A549 (cell line): ENCODE data around the gene ZC3H18.

Source experiments
- BHLHE40 ChIP-seq: IDR thresholded peaks from 2 replicates; pipeline ENCODE4 v1.6.1; 2012; ENCODE audit warnings: low read depth, low read length, inconsistent platforms
- CTCF ChIP-seq: fragments of >200 bp; sonication (Bioruptor Twin); formaldehyde crosslinking; IDR thresholded peaks from 3 replicates; pipeline ENCODE4 v1.5.1; 2016
- EP300 ChIP-seq, 2 experiments: fragments of >200 bp; sonication (Bioruptor Twin); formaldehyde crosslinking; IDR thresholded peaks; 2 replicates in 1 of 2; 3 replicates in 1 of 2; pipeline ENCODE4 v1.6.1; 2016 to 2017
- POLR2A ChIP-seq: IDR thresholded peaks from 2 replicates; pipeline ENCODE4 v1.6.1; 2012; ENCODE audit warnings: mild to moderate bottlenecking, low read length
- RCOR1 ChIP-seq: fragments of 150-350 bp; IDR thresholded peaks from 2 replicates; pipeline ENCODE4 v1.6.1; 2014; ENCODE audit warnings: antibody characterized with exemption, low read length, low read depth
- REST ChIP-seq: fragments of 200-600 bp; sonication (generic); IDR thresholded peaks from 2 replicates; pipeline ENCODE4 v1.6.1; 2016; ENCODE audit warnings: antibody characterized with exemption, mild to moderate bottlenecking, moderate library complexity
- SREBF2 ChIP-seq: fragments of 450-650 bp; IDR thresholded peaks from 2 replicates; pipeline ENCODE4 v1.6.1; 2014; ENCODE audit warnings: mild to moderate bottlenecking, moderate library complexity
- USF2 ChIP-seq: fragments of 450-650 bp; IDR thresholded peaks from 2 replicates; pipeline ENCODE4 v1.6.1; 2014; ENCODE audit warnings: antibody characterized with exemption

- TF ChIP-seq EP300 (IDR thresholded peaks at IDR 0.05), result no peak
- TF ChIP-seq CTCF, result no peak
- no peak for TF ChIP-seq POLR2A
- TF ChIP-seq RCOR1, result no peak
- TF ChIP-seq SREBF2, result no peak
- TF ChIP-seq REST, result no peak
- no peak for TF ChIP-seq BHLHE40
- no peak for TF ChIP-seq USF2
Observed at GRCh38 chr16:88613911-88614817, 44.0 kb downstream of the ZC3H18 start.
